ENCODE data around the gene SALL1. TPM values are rescaled to one million over a fixed set of nuclear protein-coding genes. Genes with fewer than 3 reads are reported as not detected.

The SALL1 gene
- total and polyA plus RNA-seq, 9 of the 15 experiments (the other 6 are each of a cell fraction or from before 2014, with no cell fraction given): not detected

- no peak overlapping the region for H3K4me2 ChIP-seq (ENCODE audit: insufficient read depth, low read length)
- H2AFZ ChIP-seq (ENCODE audit: low read depth, low read length): no peak overlapping the region
- H3K79me2 ChIP-seq (ENCODE audit: control insufficient read depth, insufficient read depth, low read length): no peaks in the 10 kb centered on the region
- CTCF ChIA-PET (ENCODE audit: low intra/inter-chr PET ratio): no interaction called here
- peaks cover 0 to 10% of the 10 kb centered on the region in 2 experiments; a peak in 1 of 5 replicates for H3K27me3 ChIP-seq (ENCODE audit: control insufficient read depth in 2 of 2, insufficient read depth in 2 of 2, low read length in 2 of 2)
- no peak for TF ChIP-seq HDAC1 (IDR thresholded peaks at IDR 0.05)
- no peak for TF ChIP-seq ZNF551 (CRISPR knock-in tag; IDR thresholded peaks at IDR 0.05)
- TF ChIP-seq HDAC3 (IDR thresholded peaks at IDR 0.05; ENCODE audit: borderline replicate concordance, partially characterized antibody): no peak
- TF ChIP-seq, protein P1, sequence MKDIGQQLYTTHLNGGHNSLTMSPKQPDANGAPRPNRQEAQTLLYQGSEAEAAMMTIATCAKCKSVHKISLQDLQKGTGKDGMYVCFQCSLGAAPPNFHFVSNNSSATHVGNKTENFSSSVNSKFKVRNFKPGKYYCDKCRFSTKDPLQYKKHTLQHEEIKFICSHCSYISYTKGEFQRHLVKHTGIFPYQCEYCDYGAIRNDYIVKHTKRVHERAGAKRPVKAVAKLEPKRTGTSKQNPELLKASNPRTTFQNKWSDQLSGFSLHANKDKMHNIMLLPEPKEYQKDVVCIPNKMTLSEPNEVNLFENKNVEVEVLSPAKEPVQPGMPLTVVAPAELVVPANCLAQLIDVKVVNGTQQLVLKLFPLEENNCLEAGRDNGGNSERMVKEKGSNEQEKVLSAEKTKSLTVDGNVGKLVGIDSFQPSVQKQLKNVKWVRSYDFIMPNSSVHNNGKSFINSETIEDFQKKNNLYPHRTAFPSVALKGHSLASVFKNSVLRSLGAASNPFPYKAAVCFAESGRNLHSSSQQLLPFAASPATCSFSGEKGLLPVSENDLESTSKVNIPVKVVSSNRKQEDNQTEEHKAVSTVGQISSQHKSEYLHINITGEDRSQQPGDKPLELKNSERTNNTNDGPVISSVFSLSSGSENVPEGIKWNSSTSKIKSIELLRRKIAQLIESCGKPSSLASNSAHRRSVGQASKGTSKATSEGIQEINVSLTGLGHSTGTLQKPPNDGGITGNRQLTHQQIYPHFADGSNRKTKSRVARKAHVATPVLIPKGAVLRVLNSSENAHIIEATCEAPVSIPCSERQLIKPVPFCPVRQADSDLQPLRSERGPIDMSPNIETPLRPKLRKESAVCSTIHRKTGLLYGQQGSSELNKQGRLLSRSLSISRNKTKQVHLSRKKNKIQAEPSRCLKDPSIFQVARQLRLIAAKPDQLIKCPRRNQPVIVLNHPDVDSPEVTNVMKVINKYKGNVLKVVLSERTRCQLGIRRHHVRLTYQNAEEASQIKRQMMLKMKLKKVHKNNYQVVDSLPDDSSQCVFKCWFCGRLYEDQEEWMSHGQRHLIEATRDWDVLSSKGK (CRISPR knock-in tag; IDR thresholded peaks at IDR 0.05): no peak
- TF ChIP-seq, protein P2, sequence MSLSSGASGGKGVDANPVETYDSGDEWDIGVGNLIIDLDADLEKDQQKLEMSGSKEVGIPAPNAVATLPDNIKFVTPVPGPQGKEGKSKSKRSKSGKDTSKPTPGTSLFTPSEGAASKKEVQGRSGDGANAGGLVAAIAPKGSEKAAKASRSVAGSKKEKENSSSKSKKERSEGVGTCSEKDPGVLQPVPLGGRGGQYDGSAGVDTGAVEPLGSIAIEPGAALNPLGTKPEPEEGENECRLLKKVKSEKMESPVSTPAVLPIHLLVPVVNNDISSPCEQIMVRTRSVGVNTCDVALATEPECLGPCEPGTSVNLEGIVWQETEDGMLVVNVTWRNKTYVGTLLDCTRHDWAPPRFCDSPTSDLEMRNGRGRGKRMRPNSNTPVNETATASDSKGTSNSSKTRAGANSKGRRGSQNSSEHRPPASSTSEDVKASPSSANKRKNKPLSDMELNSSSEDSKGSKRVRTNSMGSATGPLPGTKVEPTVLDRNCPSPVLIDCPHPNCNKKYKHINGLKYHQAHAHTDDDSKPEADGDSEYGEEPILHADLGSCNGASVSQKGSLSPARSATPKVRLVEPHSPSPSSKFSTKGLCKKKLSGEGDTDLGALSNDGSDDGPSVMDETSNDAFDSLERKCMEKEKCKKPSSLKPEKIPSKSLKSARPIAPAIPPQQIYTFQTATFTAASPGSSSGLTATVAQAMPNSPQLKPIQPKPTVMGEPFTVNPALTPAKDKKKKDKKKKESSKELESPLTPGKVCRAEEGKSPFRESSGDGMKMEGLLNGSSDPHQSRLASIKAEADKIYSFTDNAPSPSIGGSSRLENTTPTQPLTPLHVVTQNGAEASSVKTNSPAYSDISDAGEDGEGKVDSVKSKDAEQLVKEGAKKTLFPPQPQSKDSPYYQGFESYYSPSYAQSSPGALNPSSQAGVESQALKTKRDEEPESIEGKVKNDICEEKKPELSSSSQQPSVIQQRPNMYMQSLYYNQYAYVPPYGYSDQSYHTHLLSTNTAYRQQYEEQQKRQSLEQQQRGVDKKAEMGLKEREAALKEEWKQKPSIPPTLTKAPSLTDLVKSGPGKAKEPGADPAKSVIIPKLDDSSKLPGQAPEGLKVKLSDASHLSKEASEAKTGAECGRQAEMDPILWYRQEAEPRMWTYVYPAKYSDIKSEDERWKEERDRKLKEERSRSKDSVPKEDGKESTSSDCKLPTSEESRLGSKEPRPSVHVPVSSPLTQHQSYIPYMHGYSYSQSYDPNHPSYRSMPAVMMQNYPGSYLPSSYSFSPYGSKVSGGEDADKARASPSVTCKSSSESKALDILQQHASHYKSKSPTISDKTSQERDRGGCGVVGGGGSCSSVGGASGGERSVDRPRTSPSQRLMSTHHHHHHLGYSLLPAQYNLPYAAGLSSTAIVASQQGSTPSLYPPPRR (CRISPR knock-in tag; IDR thresholded peaks at IDR 0.05; ENCODE audit: borderline replicate concordance): no peak
- no peak for FAIRE-seq
- H3K9ac ChIP-seq (ENCODE audit: insufficient read depth in 1 of 2, low read depth in 2 of 2, low read length in 2 of 2): no peak overlapping the region
- no peaks in the 10 kb centered on the region for H3K9me3 ChIP-seq (replicated peaks; ENCODE audit: control insufficient read depth, insufficient read depth, low read depth, low read length)
- DNase-seq (ENCODE audit: extremely low read depth in 1 of 4, low spot score in 3 of 4): no peak
- no peaks in the 10 kb centered on the region for H4K20me1 ChIP-seq (replicated peaks; ENCODE audit: control insufficient read depth, insufficient read depth, low read length)
- 0% methylated on average over 6 of the region's 6 CpGs for WGBS (ENCODE audit: insufficient coverage, low coverage, missing lambda C conversion rate)
- POLR2A ChIA-PET: no interaction called here
- intact Hi-C loops (cut with micrococcal nuclease): no loop called here
- no peak overlapping the region for H3K27ac ChIP-seq (ENCODE audit: extremely low read depth, low read depth, low read length)
- H3K4me3 ChIP-seq: no peak overlapping the region
- H3K4me1 ChIP-seq (replicated peaks in 1 of 2; ENCODE audit: control insufficient read depth in 2 of 2, insufficient read depth in 2 of 2, low read length in 2 of 2): no peaks in the 10 kb centered on the region
- H3K9me1 ChIP-seq (ENCODE audit: control insufficient read depth, insufficient read depth, low read length): no peaks in the 10 kb centered on the region
- H3K36me3 ChIP-seq (ENCODE audit: control insufficient read depth, insufficient read depth, low read length): no peaks in the 10 kb centered on the region
- no TSS peak for BruUV-seq (replicated peaks)
- in situ Hi-C loops (cut with MboI): no loop called here
- no peak for ATAC-seq
Observed at GRCh38 chr16:51159865-51160264, 8.8 kb upstream of the SALL1 start.

Data from K562 (cell line).